ENCODE measurements around the gene SARS1. TPM values are rescaled to one million over a fixed set of nuclear protein-coding genes. Genes with fewer than 3 reads are reported as not detected.

SARS1 gene
- total and polyA plus RNA-seq, 2 of the 13 experiments (the other 11 are each of a cell fraction or from before 2014, with no cell fraction given), result 103 to 134 TPM

- FAIRE-seq (no peak), ATAC-seq (no peak), DNase-seq (ENCODE audit: low spot score) (no peak)
- no peak overlapping the region for H3K27ac ChIP-seq (ENCODE audit: extremely low read length, insufficient read depth, low read length)
- no peak overlapping the region for H2AFZ ChIP-seq (ENCODE audit: low read length)
- WGBS (ENCODE audit: low lambda C conversion rate), result 75% methylated on average over 10 of the region's 10 CpGs
- no peaks in the 10 kb centered on the region for H3K9me3 ChIP-seq (ENCODE audit: low read length)
- H3K36me3 ChIP-seq (replicated peaks in 1 of 2; ENCODE audit: control insufficient read depth in 1 of 2, insufficient read depth in 2 of 2, low read length in 2 of 2), result no peaks in the 10 kb centered on the region
- H3K27me3 ChIP-seq (ENCODE audit: control insufficient read depth in 1 of 2, insufficient read depth in 2 of 2, low read length in 2 of 2), result peaks cover 0 to 10% of the 10 kb centered on the region in 2 experiments; a peak in 1 of 5 replicates
- no peak overlapping the region for H3K9ac ChIP-seq (ENCODE audit: insufficient read depth, low read depth, low read length)
- in situ Hi-C loops (cut with HindIII; ENCODE audit: extremely low pct_ligation_motif_present, low pct_unique_long_range_greater_than_20kb) (no loop called here), intact Hi-C loops (cut with micrococcal nuclease; ENCODE audit: unreplicated experiment) (no loop called here)
- no peak overlapping the region for H3K4me2 ChIP-seq (ENCODE audit: low read depth, low read length)
- H3K4me1 ChIP-seq (ENCODE audit: insufficient read depth, low read length), result peaks cover 26% of the 10 kb centered on the region
- TF ChIP-seq TBL1XR1 (IDR thresholded peaks at IDR 0.05; ENCODE audit: borderline replicate concordance, low read length, partially characterized antibody) (no peak), SNAPC4 (CRISPR knock-in tag; IDR thresholded peaks at IDR 0.05) (no peak), ZNF761 (CRISPR knock-in tag; conservative IDR thresholded peaks at IDR 0.05) (no peak), ZNF850 (CRISPR knock-in tag; conservative IDR thresholded peaks at IDR 0.05) (no peak), NONO (IDR thresholded peaks at IDR 0.05) (no peak), NONO (CRISPR knock-in tag; conservative IDR thresholded peaks at IDR 0.05) (no peak), TARDBP (CRISPR knock-in tag; IDR thresholded peaks at IDR 0.05) (no peak), POLR2AphosphoS5 (IDR thresholded peaks at IDR 0.05; ENCODE audit: low read depth, low read length) (no peak), CBX5 (CRISPR knock-in tag; IDR thresholded peaks at IDR 0.05; ENCODE audit: borderline replicate concordance) (no peak)
- CTCF ChIA-PET (ENCODE audit: low intra/inter-chr PET ratio, low total read pairs), result no interaction called here
- no peaks in the 10 kb centered on the region for H3K79me2 ChIP-seq (ENCODE audit: insufficient read depth, low read length)
- no TSS peak for BruUV-seq (replicated peaks)
- no peak overlapping the region for H3K4me3 ChIP-seq (replicated peaks in 1 of 3; ENCODE audit: insufficient read depth in 1 of 3, low read depth in 2 of 3, low read length in 3 of 3)
- H4K20me1 ChIP-seq (ENCODE audit: insufficient read depth, low read length), result no peaks in the 10 kb centered on the region
- POLR2A ChIA-PET, result interaction anchor here (1.4 kb wide), 1 partner anchor 10 kb away, joined by 3 read pairs; no protein-coding TSS in a partner anchor
These were observed 42.1 kb upstream of the SARS1 start for GRCh38 chr1:109171646-109172045.

Data from HepG2 (cell line).